ENCODE data around the gene HS3ST4. TPM values are rescaled to one million over a fixed set of nuclear protein-coding genes. Genes with fewer than 3 reads are reported as not detected.

The HS3ST4 gene
- total RNA-seq, 2 donors from 2014 or later, result 1.0 to 1.9 TPM

DNA sequence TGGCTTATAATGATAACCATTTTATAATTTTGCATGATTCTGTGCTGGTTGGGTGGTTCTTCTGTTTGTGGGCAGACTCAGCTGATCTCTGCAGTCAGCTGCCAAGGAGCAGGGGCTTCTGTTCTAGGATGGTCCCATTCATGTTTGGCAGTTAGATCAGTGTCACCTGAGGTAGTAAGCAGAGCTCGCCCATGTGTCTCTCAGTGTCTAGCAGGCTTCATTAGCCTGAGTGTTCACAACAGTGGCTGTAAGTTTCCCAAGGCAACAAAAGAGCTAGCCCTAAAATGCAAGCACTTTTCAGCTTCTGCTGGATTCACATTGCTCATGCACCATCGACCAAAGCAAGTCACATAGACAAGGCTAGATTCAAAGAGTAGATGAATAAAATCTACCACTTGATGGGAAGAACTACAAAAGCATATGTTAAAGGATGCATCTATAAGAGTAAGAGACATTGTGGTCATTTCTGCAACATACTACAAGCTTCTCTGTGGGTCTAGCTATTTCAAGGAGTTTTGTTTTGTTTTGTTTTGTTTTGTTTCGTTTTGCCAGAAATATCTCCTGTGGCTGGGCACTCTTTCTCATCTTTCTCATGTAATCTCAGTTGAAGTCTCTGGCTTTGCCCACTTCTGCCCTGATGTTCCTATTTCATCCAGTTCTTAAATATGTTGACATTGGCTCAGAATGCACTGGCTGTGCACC is 180.8 kb downstream of the HS3ST4 start:
- WGBS, result 66% methylated on average over 3 of the region's 3 CpGs
- Histone ChIP-seq H3K27ac (no peak overlapping the region), H3K9me3 (no peaks in the 10 kb centered on the region), H3K4me3 (no peak overlapping the region), H3K36me3 (no peaks in the 10 kb centered on the region), H3K4me1 (replicated peaks) (no peaks in the 10 kb centered on the region), H3K27me3 (replicated peaks; ENCODE audit: insufficient read depth) (no peaks in the 10 kb centered on the region)
- intact Hi-C loops (cut with DNase I), result no loop called here
- no peak for DNase-seq (ENCODE audit: low spot score)
- TF ChIP-seq POLR2A (IDR thresholded peaks at IDR 0.05) (no peak), POLR2AphosphoS5 (IDR thresholded peaks at IDR 0.05) (no peak)
- TF ChIP-seq, protein P1, sequence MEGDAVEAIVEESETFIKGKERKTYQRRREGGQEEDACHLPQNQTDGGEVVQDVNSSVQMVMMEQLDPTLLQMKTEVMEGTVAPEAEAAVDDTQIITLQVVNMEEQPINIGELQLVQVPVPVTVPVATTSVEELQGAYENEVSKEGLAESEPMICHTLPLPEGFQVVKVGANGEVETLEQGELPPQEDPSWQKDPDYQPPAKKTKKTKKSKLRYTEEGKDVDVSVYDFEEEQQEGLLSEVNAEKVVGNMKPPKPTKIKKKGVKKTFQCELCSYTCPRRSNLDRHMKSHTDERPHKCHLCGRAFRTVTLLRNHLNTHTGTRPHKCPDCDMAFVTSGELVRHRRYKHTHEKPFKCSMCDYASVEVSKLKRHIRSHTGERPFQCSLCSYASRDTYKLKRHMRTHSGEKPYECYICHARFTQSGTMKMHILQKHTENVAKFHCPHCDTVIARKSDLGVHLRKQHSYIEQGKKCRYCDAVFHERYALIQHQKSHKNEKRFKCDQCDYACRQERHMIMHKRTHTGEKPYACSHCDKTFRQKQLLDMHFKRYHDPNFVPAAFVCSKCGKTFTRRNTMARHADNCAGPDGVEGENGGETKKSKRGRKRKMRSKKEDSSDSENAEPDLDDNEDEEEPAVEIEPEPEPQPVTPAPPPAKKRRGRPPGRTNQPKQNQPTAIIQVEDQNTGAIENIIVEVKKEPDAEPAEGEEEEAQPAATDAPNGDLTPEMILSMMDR (IDR thresholded peaks at IDR 0.05), result no peak

- no peak overlapping the region for H3K4me3 ChIP-seq
- no peaks in the 10 kb centered on the region for H3K9me3 ChIP-seq
- intact Hi-C loops (cut with DNase I), result no loop called here
- TF ChIP-seq POLR2AphosphoS5 (IDR thresholded peaks at IDR 0.05), result no peak
- TF ChIP-seq POLR2A (IDR thresholded peaks at IDR 0.05), result no peak
- TF ChIP-seq, protein P1 (IDR thresholded peaks at IDR 0.05), result no peak
- DNase-seq (ENCODE audit: low spot score), result no peak
- no peaks in the 10 kb centered on the region for H3K27me3 ChIP-seq (replicated peaks; ENCODE audit: insufficient read depth)
- H3K4me1 ChIP-seq (replicated peaks), result no peaks in the 10 kb centered on the region
- H3K27ac ChIP-seq, result no peak overlapping the region
- H3K36me3 ChIP-seq, result no peaks in the 10 kb centered on the region
These were observed 182.4 kb downstream of the HS3ST4 start for GRCh38 chr16:25874196-25874595.

GRCh38 chr16:25875956-25876598 is 184.3 kb downstream of the HS3ST4 start:
- no peaks in the 10 kb centered on the region for H3K4me1 ChIP-seq (replicated peaks)
- H3K27ac ChIP-seq, result no peak overlapping the region
- intact Hi-C loops (cut with DNase I), result no loop called here
- 96% methylated on average over 1 of the region's 1 CpG for WGBS
- H3K36me3 ChIP-seq, result no peaks in the 10 kb centered on the region
- H3K27me3 ChIP-seq (replicated peaks; ENCODE audit: insufficient read depth), result no peaks in the 10 kb centered on the region
- DNase-seq (ENCODE audit: low spot score), result no peak
- TF ChIP-seq, protein P1 (IDR thresholded peaks at IDR 0.05), result no peak
- TF ChIP-seq POLR2AphosphoS5 (IDR thresholded peaks at IDR 0.05), result no peak
- TF ChIP-seq POLR2A (IDR thresholded peaks at IDR 0.05), result no peak
- H3K9me3 ChIP-seq, result no peaks in the 10 kb centered on the region
- H3K4me3 ChIP-seq, result no peak overlapping the region

DNA sequence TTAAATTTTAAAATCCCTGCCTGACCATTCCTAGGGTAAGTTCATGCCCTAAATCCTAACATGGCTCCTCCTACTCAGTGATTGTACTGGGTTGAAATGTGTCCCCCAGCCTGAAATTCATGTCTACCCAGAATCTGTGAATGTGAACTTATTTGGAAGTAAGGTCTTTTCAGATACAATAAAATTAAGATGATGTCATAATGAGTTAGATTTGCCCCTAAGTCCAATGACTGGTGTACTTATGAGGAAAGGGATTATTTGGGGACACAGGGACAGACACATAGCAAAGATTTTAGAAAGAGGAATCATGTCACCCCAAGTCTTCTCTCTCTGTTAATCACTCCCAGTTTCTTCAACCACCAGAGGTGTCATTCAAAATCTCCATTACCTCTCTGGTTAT is 185.3 kb downstream of the HS3ST4 start:
- H3K27ac ChIP-seq, result no peak overlapping the region
- H3K4me1 ChIP-seq (replicated peaks), result no peaks in the 10 kb centered on the region
- no peak for DNase-seq (ENCODE audit: low spot score)
- H3K9me3 ChIP-seq, result no peaks in the 10 kb centered on the region
- no peak for TF ChIP-seq POLR2AphosphoS5 (IDR thresholded peaks at IDR 0.05)
- no peak for TF ChIP-seq POLR2A (IDR thresholded peaks at IDR 0.05)
- TF ChIP-seq, protein P1 (IDR thresholded peaks at IDR 0.05), result no peak
- H3K36me3 ChIP-seq, result no peaks in the 10 kb centered on the region
- intact Hi-C loops (cut with DNase I), result no loop called here
- H3K27me3 ChIP-seq (replicated peaks; ENCODE audit: insufficient read depth), result no peaks in the 10 kb centered on the region
- no peak overlapping the region for H3K4me3 ChIP-seq

GRCh38 chr16:25886598-25886997 is 194.8 kb downstream of the HS3ST4 start:
- Histone ChIP-seq H3K36me3 (no peaks in the 10 kb centered on the region), H3K27ac (no peak overlapping the region), H3K9me3 (no peaks in the 10 kb centered on the region), H3K27me3 (replicated peaks; ENCODE audit: insufficient read depth) (no peaks in the 10 kb centered on the region), H3K4me3 (no peak overlapping the region), H3K4me1 (replicated peaks) (no peaks in the 10 kb centered on the region)
- no peak for DNase-seq (ENCODE audit: low spot score)
- TF ChIP-seq POLR2AphosphoS5 (IDR thresholded peaks at IDR 0.05), result no peak
- no peak for TF ChIP-seq POLR2A (IDR thresholded peaks at IDR 0.05)
- TF ChIP-seq, protein P1 (IDR thresholded peaks at IDR 0.05), result no peak
- WGBS, result 88% methylated on average over 4 of the region's 4 CpGs
- intact Hi-C loops (cut with DNase I), result no loop called here
